Fibroblast of the aortic adventitia (primary cell): Measurements from ENCODE around the gene CENPS. TPM values are rescaled to one million over a fixed set of nuclear protein-coding genes. Genes with fewer than 3 reads are reported as not detected.

Source experiments
- DNase-seq: peaks from one replicate; pipeline ENCODE4 v3.0.0-alpha.2; 2010; ENCODE audit warnings: low read depth
- H3K4me3 ChIP-seq: 2 replicates; pipeline ENCODE4 v1.5.1; 2011; ENCODE audit warnings: low read depth, mild to moderate bottlenecking, control low read depth, low read length, moderate library complexity
- total RNA-seq: library from RNA; depleted of rRNA; stranded (reverse); fragments of >200 nt; gene quantifications from 2 replicates; pipeline ENCODE4 v1.2.3, GENCODE V29; 2012; ENCODE audit warnings: low replicate concordance
- TF ChIP-seq, protein P1 (sequence below): IDR thresholded peaks from 2 replicates; pipeline ENCODE4 v1.5.1; 2011; ENCODE audit warnings: mild to moderate bottlenecking, low read length, control low read depth, inconsistent platforms; ENCODE audit not compliant: insufficient read depth

The CENPS gene
- total RNA-seq, 1 donor, result 25.8 TPM

DNA sequence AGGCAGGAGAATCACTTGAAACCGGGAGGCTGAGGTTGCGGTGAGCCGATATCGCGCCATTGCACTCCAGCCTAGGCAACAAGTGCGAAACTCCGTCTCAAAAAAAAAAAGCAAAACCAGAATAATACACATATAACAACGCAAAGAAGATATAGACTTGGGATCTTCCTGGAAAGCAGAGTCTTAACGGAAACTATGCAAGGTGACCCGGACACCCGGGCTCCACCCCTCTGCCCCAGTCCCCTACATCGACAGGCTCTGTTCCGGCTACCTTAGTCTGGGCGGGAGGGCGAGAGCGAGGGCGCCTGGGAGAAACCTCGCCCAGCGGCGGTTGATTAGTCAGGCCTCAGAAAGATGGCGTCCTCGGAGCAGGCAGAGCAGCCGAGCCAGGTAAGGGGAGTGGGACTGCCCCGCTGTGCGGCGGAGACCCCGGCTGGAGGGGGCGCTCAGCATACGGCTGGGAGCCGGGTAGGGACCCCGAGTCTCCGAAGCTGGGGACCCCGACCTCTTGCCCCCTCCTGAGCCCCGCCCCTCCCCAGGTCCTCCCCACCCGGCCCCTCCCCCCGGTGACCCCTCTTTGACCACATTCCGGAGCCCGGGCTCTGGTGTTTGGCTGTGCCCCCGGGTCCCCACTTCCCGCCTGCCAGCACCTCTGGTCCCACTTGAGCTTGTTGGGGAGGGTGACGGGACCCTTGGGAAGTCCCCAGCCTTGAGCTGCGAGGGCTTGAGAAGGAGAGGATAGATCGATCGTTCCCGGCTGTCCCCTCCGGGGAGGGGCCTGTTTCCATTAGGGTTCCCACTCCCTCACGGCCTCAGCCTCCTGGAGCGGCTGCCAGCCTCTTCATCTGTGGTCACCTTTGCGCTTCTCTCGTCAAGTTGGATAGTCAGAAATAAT lies 44.6 kb downstream of the CENPS start, which contains the start of gene PEX14:
Gene PEX14 (plus strand): TSS at position 338 of the 895 bp plus-strand sequence. CDS start 17 bp downstream, at position 355.
- peak; percentile 77 for DNase-seq
- peak within 1 kb of the TSS; percentile 91 for H3K4me3 ChIP-seq
- TF ChIP-seq, protein P1, sequence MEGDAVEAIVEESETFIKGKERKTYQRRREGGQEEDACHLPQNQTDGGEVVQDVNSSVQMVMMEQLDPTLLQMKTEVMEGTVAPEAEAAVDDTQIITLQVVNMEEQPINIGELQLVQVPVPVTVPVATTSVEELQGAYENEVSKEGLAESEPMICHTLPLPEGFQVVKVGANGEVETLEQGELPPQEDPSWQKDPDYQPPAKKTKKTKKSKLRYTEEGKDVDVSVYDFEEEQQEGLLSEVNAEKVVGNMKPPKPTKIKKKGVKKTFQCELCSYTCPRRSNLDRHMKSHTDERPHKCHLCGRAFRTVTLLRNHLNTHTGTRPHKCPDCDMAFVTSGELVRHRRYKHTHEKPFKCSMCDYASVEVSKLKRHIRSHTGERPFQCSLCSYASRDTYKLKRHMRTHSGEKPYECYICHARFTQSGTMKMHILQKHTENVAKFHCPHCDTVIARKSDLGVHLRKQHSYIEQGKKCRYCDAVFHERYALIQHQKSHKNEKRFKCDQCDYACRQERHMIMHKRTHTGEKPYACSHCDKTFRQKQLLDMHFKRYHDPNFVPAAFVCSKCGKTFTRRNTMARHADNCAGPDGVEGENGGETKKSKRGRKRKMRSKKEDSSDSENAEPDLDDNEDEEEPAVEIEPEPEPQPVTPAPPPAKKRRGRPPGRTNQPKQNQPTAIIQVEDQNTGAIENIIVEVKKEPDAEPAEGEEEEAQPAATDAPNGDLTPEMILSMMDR, result no peak

DNA sequence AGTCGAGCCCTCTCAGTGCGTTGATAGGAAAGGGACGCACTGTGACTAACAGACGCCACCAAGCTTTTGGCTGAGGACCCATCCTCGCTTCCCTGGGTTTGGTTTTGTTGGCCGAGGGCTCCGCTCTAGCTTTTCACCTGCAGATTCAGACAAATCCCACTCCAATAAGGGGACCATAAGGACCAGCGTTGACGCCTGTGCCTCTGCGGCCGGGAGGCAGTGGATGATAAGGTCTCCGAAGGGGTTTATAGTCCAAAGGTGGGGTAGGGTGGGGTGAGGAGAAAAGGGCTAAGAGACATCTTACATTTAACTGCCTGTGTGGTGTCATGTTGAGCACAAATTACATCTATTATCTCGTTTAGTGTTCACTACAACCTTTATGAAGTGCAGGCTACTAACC lies 45.3 kb downstream of the CENPS start:
- TF ChIP-seq, protein P1, result no peak
- peak overlapping the region; percentile 91 for H3K4me3 ChIP-seq
- no peak for DNase-seq

DNA sequence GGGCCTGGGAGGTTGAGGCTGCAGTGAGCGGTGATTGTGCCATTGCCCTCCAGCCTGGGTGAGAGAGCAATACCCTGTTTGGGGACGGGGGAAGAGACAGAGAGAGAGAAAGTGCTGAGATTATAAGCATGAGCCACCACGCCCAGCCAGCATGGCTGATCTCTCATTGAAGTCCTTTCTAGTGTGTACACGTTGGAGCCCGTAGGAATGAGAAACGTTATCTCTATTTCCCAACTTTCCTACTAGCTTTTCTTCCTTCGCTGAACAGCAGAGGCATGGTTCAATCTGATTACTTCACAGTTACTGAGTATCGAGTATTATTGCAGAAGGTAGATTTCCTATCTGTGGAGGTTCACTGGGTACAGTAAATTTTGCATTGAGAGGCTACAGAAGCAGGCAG lies 49.1 kb downstream of the CENPS start:
- DNase-seq, result no peak

DNA sequence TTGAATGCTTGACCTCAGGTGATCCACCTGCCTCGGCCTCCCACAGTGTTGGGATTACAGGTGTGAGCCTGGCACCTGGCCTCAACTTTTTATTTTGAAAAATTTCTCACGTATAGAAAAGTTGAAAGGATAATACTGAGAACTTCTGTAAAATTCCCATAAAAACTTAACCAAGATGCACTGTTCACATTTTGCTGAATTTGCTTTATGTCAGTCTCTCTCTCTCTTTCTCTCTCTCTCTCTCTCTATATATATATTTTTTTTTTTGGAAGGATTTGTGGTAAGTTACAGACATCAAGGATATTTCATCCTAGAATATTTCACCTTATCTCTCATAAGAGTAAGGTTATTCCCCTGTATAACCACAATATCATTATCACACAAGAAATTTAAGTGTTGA lies 50.4 kb downstream of the CENPS start:
- TF ChIP-seq, protein P1, result no peak

More for the DNA sequence above, 49.1 kb downstream of the CENPS start:
- TF ChIP-seq, protein P1, result no peak
- H3K4me3 ChIP-seq, result no peak overlapping the region

DNA sequence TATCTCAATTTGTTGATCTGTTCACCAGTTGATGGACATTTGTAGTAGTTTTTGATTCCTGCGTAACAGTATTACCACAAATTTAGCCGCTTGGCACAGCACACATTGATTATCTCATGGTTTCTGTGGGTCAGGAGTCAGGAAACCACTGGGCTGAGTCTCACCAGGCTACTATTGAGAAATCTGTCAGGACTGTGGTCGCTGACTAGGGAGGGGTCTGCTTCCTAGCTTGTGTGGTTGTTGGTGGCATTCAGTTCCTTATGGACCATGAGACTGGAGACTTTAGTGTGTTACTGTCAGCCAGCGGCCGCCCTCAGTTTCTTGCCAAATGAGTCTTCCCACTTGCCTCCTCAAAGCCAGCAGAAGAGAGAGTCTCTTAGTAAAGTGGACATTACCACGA lies 54.3 kb downstream of the CENPS start:
- TF ChIP-seq, protein P1, result no peak
- no peak overlapping the region for H3K4me3 ChIP-seq
- no peak for DNase-seq

More for the DNA sequence above, 50.4 kb downstream of the CENPS start:
- no peak for DNase-seq
- no peak overlapping the region for H3K4me3 ChIP-seq

DNA sequence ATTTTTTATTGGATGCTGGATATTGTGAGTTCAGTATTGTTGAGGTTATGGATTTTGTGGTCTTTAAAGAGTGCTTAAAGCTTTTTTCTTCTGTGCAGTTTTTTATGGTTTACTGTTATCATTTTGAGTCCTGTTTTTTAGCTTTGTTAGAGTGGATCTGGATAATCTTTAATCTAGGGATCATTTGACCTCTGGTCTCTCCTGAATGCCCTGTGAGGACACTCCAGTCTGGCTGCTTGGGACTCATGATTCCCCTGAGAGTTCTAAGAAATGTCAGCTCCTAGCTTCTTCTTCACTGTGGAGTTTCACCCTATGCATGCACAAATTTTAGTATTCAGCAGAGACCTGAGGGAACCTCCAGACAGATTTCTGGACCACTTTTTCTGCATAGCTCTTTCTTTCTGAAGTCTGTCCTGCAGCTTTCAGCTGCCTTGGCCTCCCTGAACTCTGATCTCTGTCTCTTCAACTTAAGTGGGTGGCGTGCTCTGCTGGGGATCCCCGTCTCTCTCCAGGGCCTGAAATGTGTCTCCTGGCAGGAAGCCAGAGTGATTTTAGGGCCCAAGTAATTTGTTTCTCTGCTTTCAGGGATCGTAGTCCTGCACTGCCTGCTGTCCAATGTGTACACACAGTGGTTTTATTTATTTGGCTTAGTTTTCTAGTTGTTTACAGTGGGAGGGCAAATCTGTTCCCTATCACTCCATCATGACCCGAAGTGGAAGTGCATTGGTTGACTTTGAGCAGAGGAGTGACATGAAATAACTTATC lies 59.2 kb downstream of the CENPS start:
- no peak overlapping the region for H3K4me3 ChIP-seq
- TF ChIP-seq, protein P1, result no peak
- no peak for DNase-seq
